NCI-H2171 treated with DMSO at 0.1 percent for 48 hours (cell line): ENCODE data around the gene SEMA5A.
A peak's percentile ranks its signal among the peaks of the same experiment; 100 is the strongest.

Experiments used
- DNase-seq: peaks from one replicate; lab custom pipeline; 2025; lab: John Stamatoyannopoulos, UW

SEMA5A gene

GRCh38 chr5:9056046-9056445 is 489.8 kb downstream of the SEMA5A start:
- DNase-seq, result no peak

- no peak for DNase-seq
These were observed 490.9 kb downstream of the SEMA5A start for GRCh38 chr5:9054821-9055589.

GRCh38 chr5:9054322-9054721 is 491.6 kb downstream of the SEMA5A start:
- no peak for DNase-seq

- no peak for DNase-seq
These were observed 493.5 kb downstream of the SEMA5A start for GRCh38 chr5:9052421-9052820.

GRCh38 chr5:9051779-9052178 is 494.1 kb downstream of the SEMA5A start:
- DNase-seq, result no peak

- DNase-seq, result no peak
These were observed 497.9 kb downstream of the SEMA5A start for GRCh38 chr5:9047932-9048331.

GRCh38 chr5:9046756-9047481 is 499.0 kb downstream of the SEMA5A start:
- DNase-seq, result no peak

- no peak for DNase-seq
These were observed 499.9 kb downstream of the SEMA5A start for GRCh38 chr5:9045946-9046345.

- DNase-seq, result no peak
These were observed 503.6 kb downstream of the SEMA5A start for GRCh38 chr5:9042241-9042640.

GRCh38 chr5:9040475-9040874 is 505.4 kb downstream of the SEMA5A start:
- no peak for DNase-seq

- DNase-seq, result no peak
These were observed 508.8 kb downstream of the SEMA5A start for GRCh38 chr5:9037048-9037447.

GRCh38 chr5:9035346-9035745 is 510.5 kb downstream of the SEMA5A start:
- no peak for DNase-seq

- DNase-seq, result no peak
These were observed 511.2 kb downstream of the SEMA5A start for GRCh38 chr5:9034649-9035048.

- DNase-seq, result no peak
These were observed 512.4 kb downstream of the SEMA5A start for GRCh38 chr5:9033524-9033923.

GRCh38 chr5:9025942-9026341 is 519.9 kb downstream of the SEMA5A start:
- no peak for DNase-seq

GRCh38 chr5:9020996-9021395 is 524.9 kb downstream of the SEMA5A start:
- no peak for DNase-seq

- no peak for DNase-seq
These were observed 530.0 kb downstream of the SEMA5A start for GRCh38 chr5:9015937-9016270.

GRCh38 chr5:9015260-9015936 is 530.5 kb downstream of the SEMA5A start:
- no peak for DNase-seq

GRCh38 chr5:9013147-9013546 is 532.7 kb downstream of the SEMA5A start:
- no peak for DNase-seq

- DNase-seq, result no peak
These were observed 535.8 kb downstream of the SEMA5A start for GRCh38 chr5:9009931-9010651.

GRCh38 chr5:8997542-8998070 is 548.3 kb downstream of the SEMA5A start:
- DNase-seq, result no peak

- peak; percentile 56 for DNase-seq
These were observed 552.8 kb downstream of the SEMA5A start for GRCh38 chr5:8993031-8993430.
